ENCODE measurements around the gene SLC4A5. TPM values are rescaled to one million over a fixed set of nuclear protein-coding genes. Genes with fewer than 3 reads are reported as not detected.

Gene SLC4A5
- total RNA-seq, 1 donor from 2014 or later = 4.2 TPM

- no peak for TF ChIP-seq CTCF (IDR thresholded peaks at IDR 0.05)
- Histone ChIP-seq H3K9me3 (no peaks in the 10 kb centered on the region), H3K4me3 (peak within 1 kb of the TSS; percentile 47), H3K27me3 (ENCODE audit: low read depth) (no peaks in the 10 kb centered on the region), H3K27ac (peak within 1 kb of the TSS; percentile 44), H3K36me3 (peaks cover 34% of the 10 kb centered on the region), H3K4me1 (peaks cover 59% of the 10 kb centered on the region)
- DNase-seq (no peak), ATAC-seq (peak; percentile 69 to 70)
- intact Hi-C loops (cut with DNase I) = no loop called here
These were observed 36.9 kb upstream of the SLC4A5 start, which contains the start of gene DCTN1 for GRCh38 chr2:74379851-74380789. Gene DCTN1 (minus strand): TSS chr2:74380311. CDS start chr2:74380037, 274 bp downstream.

- ATAC-seq (no peak), DNase-seq (no peak)
- Histone ChIP-seq H3K4me3 (no peak overlapping the region), H3K4me1 (peaks cover 50% of the 10 kb centered on the region), H3K36me3 (peaks cover 32% of the 10 kb centered on the region), H3K27ac (no peak overlapping the region), H3K27me3 (ENCODE audit: low read depth) (no peaks in the 10 kb centered on the region), H3K9me3 (no peaks in the 10 kb centered on the region)
- intact Hi-C loops (cut with DNase I) = no loop called here
- no peak for TF ChIP-seq CTCF (IDR thresholded peaks at IDR 0.05)
These were observed 34.8 kb upstream of the SLC4A5 start for GRCh38 chr2:74378007-74378406.

- DNase-seq = no peak
These were observed 32.6 kb upstream of the SLC4A5 start for GRCh38 chr2:74375838-74376237.

GRCh38 chr2:74374509-74375205 lies 31.4 kb upstream of the SLC4A5 start:
- Histone ChIP-seq H3K9me3 (no peaks in the 10 kb centered on the region), H3K27me3 (ENCODE audit: low read depth) (no peaks in the 10 kb centered on the region), H3K27ac (peak overlapping the region; percentile 31), H3K4me1 (peaks cover 22% of the 10 kb centered on the region), H3K4me3 (peak overlapping the region; percentile 27), H3K36me3 (peaks cover 60% of the 10 kb centered on the region)
- no peak for TF ChIP-seq CTCF (IDR thresholded peaks at IDR 0.05)
- ATAC-seq (peak; percentile 81 to 92), DNase-seq (peak; percentile 65)
- intact Hi-C loops (cut with DNase I) = no loop called here

More at GRCh38 chr2:74375838-74376237, 32.6 kb upstream of the SLC4A5 start:
- Histone ChIP-seq H3K4me3 (no peak overlapping the region), H3K9me3 (no peaks in the 10 kb centered on the region), H3K4me1 (peaks cover 34% of the 10 kb centered on the region), H3K36me3 (peaks cover 48% of the 10 kb centered on the region), H3K27ac (no peak overlapping the region), H3K27me3 (ENCODE audit: low read depth) (no peaks in the 10 kb centered on the region)
- ATAC-seq = no peak
- intact Hi-C loops (cut with DNase I) = no loop called here
- TF ChIP-seq CTCF (IDR thresholded peaks at IDR 0.05) = no peak

- ATAC-seq (peak in 1 of 2 donors; percentile 25), DNase-seq (no peak)
- peak overlapping the region; percentile 31 for H3K27ac ChIP-seq
- intact Hi-C loops (cut with DNase I) = no loop called here
- no peak for TF ChIP-seq CTCF (IDR thresholded peaks at IDR 0.05)
- no peaks in the 10 kb centered on the region for H3K27me3 ChIP-seq (ENCODE audit: low read depth)
- H3K4me3 ChIP-seq = peak overlapping the region; percentile 27
- H3K36me3 ChIP-seq = peaks cover 67% of the 10 kb centered on the region
- H3K4me1 ChIP-seq = peaks cover 15% of the 10 kb centered on the region
- H3K9me3 ChIP-seq = no peaks in the 10 kb centered on the region
These were observed 30.8 kb upstream of the SLC4A5 start for GRCh38 chr2:74373985-74374384.
